Measurements from ENCODE around the gene SCUBE2.
"Not testable (repeated sequence)": the region's sequence is repeated elsewhere in the genome, so short reads cannot be mapped to it uniquely, and the experiment has no call there.

Gene SCUBE2

DNA sequence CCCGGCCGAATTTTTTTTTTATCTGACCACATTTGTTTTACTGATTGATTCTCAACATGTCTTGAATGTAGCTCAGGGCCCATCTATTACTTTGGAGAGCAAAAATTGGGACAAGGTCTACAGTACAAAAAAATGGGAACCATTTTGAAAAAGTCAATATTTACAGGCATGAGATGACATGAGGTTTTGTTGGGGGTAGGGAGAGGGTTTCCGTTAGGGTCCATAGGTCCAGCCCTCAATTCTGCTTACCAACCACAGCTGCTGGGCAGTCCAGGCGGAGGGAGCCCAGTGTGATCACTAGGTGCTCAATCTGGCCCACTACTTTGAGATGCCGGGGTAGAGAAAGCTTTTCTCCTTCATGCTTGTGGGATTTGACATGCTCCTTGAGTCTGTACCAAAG is 105.9 kb downstream of the SCUBE2 start:
- DNase-seq (ENCODE audit: extremely low spot score), result no peak
- TF ChIP-seq CTCF (IDR thresholded peaks at IDR 0.05; ENCODE audit: control extremely low read depth, extremely low read depth, low read depth, missing control alignments), result no peak
- ChIA-PET CTCF (interaction anchor here (1.5 to 1.6 kb wide), 2 partner anchors 25 to 152 kb away, joined by 3 to 4 read pairs; no protein-coding TSS in a partner anchor), POLR2A (no interaction called here)

DNA sequence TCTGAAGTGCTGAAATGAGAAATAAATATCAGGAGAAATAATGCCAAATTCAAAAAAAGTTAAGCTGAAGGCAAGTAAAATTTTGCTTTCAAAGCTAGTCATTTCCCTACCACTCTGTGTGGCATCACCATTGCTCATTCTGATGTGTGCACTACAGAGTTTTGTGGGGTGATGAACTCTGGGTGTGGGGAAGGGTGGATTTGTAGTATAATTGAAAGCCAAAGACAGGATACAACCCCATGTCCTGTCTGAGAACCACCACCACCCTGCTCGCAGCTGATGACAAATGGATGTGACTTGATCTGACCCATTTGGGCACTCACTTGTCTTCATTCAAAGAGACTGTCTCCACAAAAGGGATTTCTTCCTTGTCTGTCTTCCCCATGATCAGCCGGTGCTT is 107.8 kb downstream of the SCUBE2 start:
- CTCF ChIA-PET, result interaction anchor here (1.3 to 1.5 kb wide), 3 partner anchors 24 to 32 kb away, joined by 3 to 5 read pairs (median 4); no protein-coding TSS in a partner anchor
- DNase-seq (ENCODE audit: extremely low spot score), result no peak

GRCh38 chr11:8980485-8980884 is 110.9 kb downstream of the SCUBE2 start:
- no peak for DNase-seq (ENCODE audit: extremely low spot score)
- ChIA-PET POLR2A (no interaction called here), CTCF (interaction anchor here (1.5 kb wide), 1 partner anchor 21 kb away, joined by 3 read pairs; no protein-coding TSS in a partner anchor)
- TF ChIP-seq CTCF (IDR thresholded peaks at IDR 0.05; ENCODE audit: control extremely low read depth, extremely low read depth, low read depth, missing control alignments), result no peak

More for the DNA sequence above, 107.8 kb downstream of the SCUBE2 start:
- TF ChIP-seq CTCF (IDR thresholded peaks at IDR 0.05; ENCODE audit: control extremely low read depth, extremely low read depth, low read depth, missing control alignments), result no peak
- POLR2A ChIA-PET, result no interaction called here

DNA sequence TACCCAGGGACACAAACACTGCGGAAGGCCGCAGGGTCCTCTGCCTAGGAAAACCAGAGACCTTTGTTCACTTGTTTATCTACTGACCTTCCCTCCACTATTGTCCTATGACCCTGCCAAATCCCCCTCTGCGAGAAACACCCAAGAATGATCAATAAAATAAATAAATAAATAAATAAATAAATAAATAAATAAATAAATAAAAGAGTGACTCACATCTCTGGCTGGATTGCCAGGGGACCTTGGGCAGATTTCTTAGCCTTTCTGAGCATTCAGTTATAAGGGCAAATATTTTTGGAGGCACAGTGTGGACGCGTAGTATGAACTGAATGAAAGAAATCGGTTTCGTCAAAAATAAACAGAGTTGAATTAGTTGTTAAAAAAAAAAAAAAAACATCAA is 112.0 kb downstream of the SCUBE2 start:
- DNase-seq (ENCODE audit: extremely low spot score); POLR2A ChIA-PET; CTCF ChIA-PET: not testable (repeated sequence)

DNA sequence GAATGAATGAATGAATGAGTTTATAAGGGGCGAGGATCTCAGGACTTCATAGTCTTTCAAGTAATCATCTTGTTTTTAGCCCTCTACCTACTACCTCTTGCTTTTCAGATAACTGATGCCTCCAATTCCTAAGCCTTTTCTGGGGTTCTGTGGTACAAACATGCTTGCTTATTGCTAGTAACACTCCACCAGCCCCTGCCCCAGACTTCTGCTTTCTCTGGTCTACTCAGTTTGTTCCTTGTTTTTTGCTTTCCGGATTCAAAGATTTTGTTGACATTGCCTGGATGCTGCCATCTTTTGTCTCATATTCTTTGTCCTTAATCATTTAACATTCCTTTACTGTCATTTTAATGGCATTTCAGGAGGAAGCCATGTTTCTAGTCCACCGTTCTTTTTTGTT is 118.3 kb downstream of the SCUBE2 start:
- CTCF ChIA-PET, result no interaction called here
- DNase-seq (ENCODE audit: extremely low spot score), result no peak
- TF ChIP-seq CTCF (IDR thresholded peaks at IDR 0.05; ENCODE audit: control extremely low read depth, extremely low read depth, low read depth, missing control alignments), result no peak
- POLR2A ChIA-PET, result no interaction called here

DNA sequence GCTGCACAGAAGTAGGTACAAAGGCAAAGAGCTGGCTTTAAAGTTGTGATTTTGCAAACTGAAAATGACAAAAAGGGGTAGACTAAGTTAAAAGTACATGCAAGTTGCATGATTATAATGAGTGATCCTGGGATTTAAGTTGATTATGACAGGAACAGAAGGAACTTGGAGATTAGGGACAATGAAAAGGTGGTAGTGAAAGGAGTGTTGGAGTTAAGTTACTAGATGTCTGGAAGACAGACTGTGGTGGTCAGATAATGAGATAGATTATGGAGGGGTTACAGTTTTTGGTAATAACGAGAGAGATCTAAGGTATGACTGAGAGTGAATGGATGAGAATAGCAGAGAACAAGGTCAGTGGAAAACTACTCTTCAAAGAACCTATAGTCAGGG is 119.5 kb downstream of the SCUBE2 start:
- TF ChIP-seq CTCF (IDR thresholded peaks at IDR 0.05; ENCODE audit: control extremely low read depth, extremely low read depth, low read depth, missing control alignments), result no peak
- ChIA-PET POLR2A (no interaction called here), CTCF (interaction anchor here (1.0 to 1.2 kb wide), 2 partner anchors 10 to 166 kb away, joined by 3 read pairs; no protein-coding TSS in a partner anchor)
- no peak for DNase-seq (ENCODE audit: extremely low spot score)

GRCh38 chr11:8971196-8971923 is 120.0 kb downstream of the SCUBE2 start:
- ChIA-PET CTCF (interaction anchor here (1.2 kb wide), 1 partner anchor 166 kb away, joined by 3 read pairs; no protein-coding TSS in a partner anchor), POLR2A (no interaction called here)
- no peak for TF ChIP-seq CTCF (IDR thresholded peaks at IDR 0.05; ENCODE audit: control extremely low read depth, extremely low read depth, low read depth, missing control alignments)
- no peak for DNase-seq (ENCODE audit: extremely low spot score)
